Panc1 (cell line): ENCODE measurements around the gene IL20RB.

Source experiments
- POLR2AphosphoS5 ChIP-seq: IDR thresholded peaks from 2 replicates; pipeline ENCODE4 v1.6.1; 2012; ENCODE audit warnings: mild to moderate bottlenecking, low read depth, low read length, moderate library complexity
- REST ChIP-seq, 2 experiments: IDR thresholded peaks; 2 replicates each; pipeline ENCODE4 v1.6.1; 2011 to 2012; ENCODE audit warnings: low read depth in 2 of 2, control low read depth in 1 of 2, low read length in 1 of 2, mild to moderate bottlenecking in 1 of 2, moderate library complexity in 1 of 2; ENCODE audit not compliant: insufficient read depth in 1 of 2
- TCF7L2 ChIP-seq: IDR thresholded peaks from 2 replicates; pipeline ENCODE4 v1.6.1; 2011; ENCODE audit warnings: mild to moderate bottlenecking, low read depth, low read length, inconsistent platforms
- TF ChIP-seq, protein P1 (sequence below): fragments of 450-650 bp; IDR thresholded peaks from 2 replicates; pipeline ENCODE4 v1.5.1; 2017; ENCODE audit warnings: mild to moderate bottlenecking

DNA sequence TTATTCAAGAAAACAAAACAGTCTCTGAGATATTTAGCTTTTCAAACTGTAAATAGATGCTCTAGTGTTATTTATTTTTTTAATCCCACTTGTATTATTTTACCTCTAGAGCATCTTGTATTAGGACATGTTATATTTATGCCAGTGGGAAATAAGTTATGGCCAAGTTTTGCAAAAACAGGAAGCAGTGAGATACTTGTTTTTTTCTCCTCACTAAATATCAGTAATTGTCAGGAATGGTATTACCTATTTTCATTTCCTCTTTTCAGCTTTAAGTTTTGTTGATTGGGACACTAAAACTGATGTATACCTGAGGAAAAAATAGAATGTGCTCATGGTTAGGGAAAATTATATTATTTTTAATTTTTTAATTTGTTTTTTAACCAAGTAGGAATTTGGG is 8.6 kb upstream of the IL20RB start:
- TF ChIP-seq, protein P1, sequence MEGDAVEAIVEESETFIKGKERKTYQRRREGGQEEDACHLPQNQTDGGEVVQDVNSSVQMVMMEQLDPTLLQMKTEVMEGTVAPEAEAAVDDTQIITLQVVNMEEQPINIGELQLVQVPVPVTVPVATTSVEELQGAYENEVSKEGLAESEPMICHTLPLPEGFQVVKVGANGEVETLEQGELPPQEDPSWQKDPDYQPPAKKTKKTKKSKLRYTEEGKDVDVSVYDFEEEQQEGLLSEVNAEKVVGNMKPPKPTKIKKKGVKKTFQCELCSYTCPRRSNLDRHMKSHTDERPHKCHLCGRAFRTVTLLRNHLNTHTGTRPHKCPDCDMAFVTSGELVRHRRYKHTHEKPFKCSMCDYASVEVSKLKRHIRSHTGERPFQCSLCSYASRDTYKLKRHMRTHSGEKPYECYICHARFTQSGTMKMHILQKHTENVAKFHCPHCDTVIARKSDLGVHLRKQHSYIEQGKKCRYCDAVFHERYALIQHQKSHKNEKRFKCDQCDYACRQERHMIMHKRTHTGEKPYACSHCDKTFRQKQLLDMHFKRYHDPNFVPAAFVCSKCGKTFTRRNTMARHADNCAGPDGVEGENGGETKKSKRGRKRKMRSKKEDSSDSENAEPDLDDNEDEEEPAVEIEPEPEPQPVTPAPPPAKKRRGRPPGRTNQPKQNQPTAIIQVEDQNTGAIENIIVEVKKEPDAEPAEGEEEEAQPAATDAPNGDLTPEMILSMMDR: no peak
- no peak for TF ChIP-seq POLR2AphosphoS5
- no peak for TF ChIP-seq REST (IDR thresholded peaks at IDR 0.05; ENCODE audit: insufficient read depth in 1 of 2, low read depth in 2 of 2, low read length in 1 of 2)
- TF ChIP-seq TCF7L2: no peak
